Stimulated activated CD8-positive, alpha-beta memory T cell treated with anti-CD3 and anti-CD28 coated beads, Interleukin-2, amount 100 ng/mL, for 1 hour (primary cell): Measurements from ENCODE around the gene ZNF771.
"Not testable (repeated sequence)": the region's sequence is repeated elsewhere in the genome, so short reads cannot be mapped to it uniquely, and the experiment has no call there.

Experiments used
- DNase-seq, 2 donors: peaks; one replicate each; pipeline ENCODE4 v3.0.0-alpha.2; 2020; ENCODE audit warnings: low read depth in 2 of 2

Gene ZNF771

DNA sequence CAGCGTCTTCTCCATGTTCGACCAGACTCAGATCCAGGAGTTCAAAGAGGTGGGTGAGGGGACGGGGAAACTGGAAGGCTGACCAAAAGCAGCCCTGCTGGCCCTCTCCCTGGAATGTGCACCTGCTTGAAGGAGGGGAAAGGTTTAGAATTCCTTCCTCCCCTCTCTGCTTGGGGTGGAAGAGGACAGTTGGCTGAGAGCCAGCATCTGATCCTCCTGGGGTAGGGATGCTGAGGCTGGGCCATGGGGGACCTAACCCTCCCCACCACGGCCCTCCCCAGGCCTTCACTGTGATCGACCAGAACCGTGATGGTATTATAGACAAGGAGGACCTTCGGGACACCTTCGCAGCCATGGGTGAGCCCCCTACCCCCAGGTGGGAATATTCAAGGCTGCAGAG, 31.5 kb upstream of the ZNF771 start:
- DNase-seq = no peak

GRCh38 chr16:30376461-30376902, 30.9 kb upstream of the ZNF771 start:
- DNase-seq = no peak

GRCh38 chr16:30377050-30377811, 30.2 kb upstream of the ZNF771 start:
- no peak for DNase-seq

DNA sequence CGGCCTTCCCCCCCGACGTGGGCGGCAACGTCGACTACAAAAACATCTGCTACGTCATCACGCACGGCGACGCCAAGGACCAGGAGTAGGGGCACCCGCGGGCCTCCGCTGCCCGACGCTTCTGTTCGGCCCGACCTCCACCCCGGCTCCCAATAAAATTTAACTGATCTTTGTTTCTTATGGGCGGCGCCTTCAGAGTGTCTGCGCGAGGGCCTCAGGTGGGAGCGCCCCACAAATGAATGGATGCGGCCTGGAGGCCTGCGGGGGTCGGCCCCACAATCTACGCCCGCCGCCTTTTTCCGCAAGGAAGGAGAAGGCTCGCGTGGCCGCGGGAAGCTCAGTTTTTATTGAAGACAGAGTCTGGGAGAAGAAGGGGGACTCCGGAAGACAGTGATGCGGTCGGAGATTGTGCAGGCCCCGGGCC, 29.6 kb upstream of the ZNF771 start:
- DNase-seq = peak; percentile 76 to 82

GRCh38 chr16:30378236-30379157, 28.9 kb upstream of the ZNF771 start:
- peak; percentile 99 to 100 for DNase-seq

DNA sequence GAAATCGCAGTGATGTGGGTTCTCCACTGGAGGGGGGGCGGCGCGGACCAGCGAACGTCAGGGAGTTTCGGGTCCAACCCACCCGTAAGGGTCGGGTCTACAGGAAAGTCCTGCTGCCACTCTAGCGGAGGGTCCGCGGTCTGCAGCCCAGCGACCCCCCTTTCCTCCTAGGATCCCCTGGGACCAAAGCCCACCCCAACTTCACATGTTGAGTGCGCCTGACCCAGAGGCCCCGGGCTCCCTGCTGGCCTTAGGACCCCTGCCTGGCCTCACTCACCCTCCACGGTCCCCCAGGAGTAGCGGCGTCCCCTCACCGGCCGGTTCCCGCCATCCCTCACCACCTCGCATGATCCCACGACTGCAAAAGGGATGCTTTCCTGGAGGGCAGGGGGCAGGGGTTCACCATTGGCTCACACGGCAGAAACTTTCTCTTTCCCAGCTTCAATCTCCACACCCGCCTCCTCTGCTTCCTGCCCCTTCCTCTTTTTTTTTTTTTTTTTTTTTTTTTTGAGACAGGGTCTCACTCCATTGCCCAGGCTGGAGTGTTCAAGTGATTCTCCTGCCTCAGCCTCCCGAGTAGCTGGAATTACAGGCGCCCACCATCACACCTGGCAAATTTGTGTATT, 28.1 kb upstream of the ZNF771 start:
- DNase-seq = no peak

GRCh38 chr16:30380072-30380802, 27.2 kb upstream of the ZNF771 start:
- no peak for DNase-seq

GRCh38 chr16:30380803-30381208, 26.6 kb upstream of the ZNF771 start:
- DNase-seq = no peak

- no peak for DNase-seq
Observed at GRCh38 chr16:30381291-30382041, 25.9 kb upstream of the ZNF771 start.

- peak; percentile 47 to 60 for DNase-seq
Observed at GRCh38 chr16:30382111-30382881, 25.1 kb upstream of the ZNF771 start, which contains the start of gene SEPTIN1. TSS of gene SEPTIN1 (minus strand) at chr16:30382561. CDS start at chr16:30382542, 19 bp downstream.

- no peak for DNase-seq
Observed at GRCh38 chr16:30383521-30383920, 23.9 kb upstream of the ZNF771 start.

GRCh38 chr16:30394592-30395154, 12.7 kb upstream of the ZNF771 start:
- no peak for DNase-seq

- DNase-seq = peak in 1 of 2 donors; percentile 24
Observed at GRCh38 chr16:30395155-30395991, 12.0 kb upstream of the ZNF771 start, which contains the start of gene ZNF48. TSS of gene ZNF48 (plus strand) at chr16:30395420. CDS start at chr16:30395795, 375 bp downstream.

DNA sequence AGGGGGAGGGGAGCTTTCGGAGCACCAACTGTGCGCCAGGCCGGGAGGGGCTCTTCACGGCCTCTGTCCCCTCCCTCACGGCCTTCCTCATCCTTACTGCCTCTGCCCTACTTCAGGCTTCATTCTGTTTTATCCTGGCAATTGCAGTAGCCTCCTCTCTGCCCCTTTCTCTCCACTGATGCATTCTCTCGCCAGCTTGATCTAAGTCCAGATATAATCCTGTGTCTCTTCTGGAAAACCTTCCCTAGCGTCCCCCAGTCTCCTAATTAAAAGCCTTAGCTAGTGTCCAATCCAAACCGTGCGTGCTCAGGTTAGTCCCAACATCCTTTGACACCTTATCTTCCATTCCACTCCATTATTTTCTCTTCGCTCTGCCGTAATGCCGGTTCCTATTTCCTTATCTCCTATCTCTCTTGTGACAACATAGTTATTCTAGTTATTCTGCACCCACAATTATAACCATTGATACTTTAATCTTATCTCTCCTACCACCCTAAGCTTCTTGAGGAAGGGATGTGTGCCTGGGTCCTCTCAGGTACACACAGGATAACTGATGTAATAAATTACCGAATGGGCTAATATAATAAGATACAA, 11.3 kb upstream of the ZNF771 start:
- no peak for DNase-seq

- not testable (repeated sequence) for DNase-seq
Observed at GRCh38 chr16:30396627-30397026, 10.8 kb upstream of the ZNF771 start.

GRCh38 chr16:30397056-30397455, 10.3 kb upstream of the ZNF771 start:
- no peak for DNase-seq

GRCh38 chr16:30397776-30398660, 9.4 kb upstream of the ZNF771 start:
- DNase-seq = no peak
